GDM1 (cell line): ENCODE measurements around the gene OR51B4.
"Not testable (repeated sequence)": the region's sequence is repeated elsewhere in the genome, so short reads cannot be mapped to it uniquely, and the experiment has no call there.

Experiments
- DNase-seq: peaks from one replicate; lab custom pipeline; 2025; lab: John Stamatoyannopoulos, UW

OR51B4 gene

DNA sequence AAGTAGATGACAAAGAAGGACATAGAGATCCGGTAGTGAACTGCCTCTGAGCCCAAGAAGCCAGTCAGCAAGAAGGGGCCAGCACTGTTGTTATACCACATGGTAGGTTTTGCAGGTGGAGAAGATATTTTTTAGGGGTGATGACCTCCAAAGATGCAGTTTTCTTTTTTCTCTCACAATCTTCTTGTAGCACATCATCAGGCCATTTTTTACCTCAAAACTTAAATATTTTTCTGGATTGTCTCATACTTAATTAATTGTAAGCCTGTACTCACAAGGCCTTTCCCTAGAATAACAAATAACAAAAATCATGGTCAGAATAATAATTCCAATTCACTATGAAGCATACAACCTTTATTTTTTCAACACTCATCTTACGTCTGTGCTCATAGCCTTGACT, at the start of gene OR51B4:
TSS of gene OR51B4 (minus strand) at position 101 of the 400 bp plus-strand sequence. CDS start at position 101, 0 bp downstream.
- DNase-seq = no peak

DNA sequence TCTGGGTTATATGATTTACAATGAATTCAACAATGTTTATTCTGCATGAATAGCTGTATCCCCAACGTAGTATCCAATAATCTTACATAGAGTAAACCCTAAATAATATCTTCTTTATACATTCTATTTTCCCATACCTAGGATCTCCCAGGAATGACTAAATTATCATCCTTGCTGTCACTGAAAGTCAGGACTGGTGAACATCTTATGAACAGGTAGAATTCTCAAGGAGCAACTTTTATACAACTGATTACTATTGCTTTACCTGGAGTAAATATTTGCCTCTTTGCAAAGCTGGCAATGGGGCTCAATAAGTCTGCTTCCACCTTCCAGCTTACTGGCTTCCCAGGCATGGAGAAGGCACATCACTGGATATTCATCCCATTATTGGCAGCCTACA, 49.5 kb upstream of the OR51B4 start, which contains the start of gene OR51B6:
TSS of gene OR51B6 (plus strand) at position 301 of the 400 bp plus-strand sequence. CDS start at position 301, 0 bp downstream.
- no peak for DNase-seq

DNA sequence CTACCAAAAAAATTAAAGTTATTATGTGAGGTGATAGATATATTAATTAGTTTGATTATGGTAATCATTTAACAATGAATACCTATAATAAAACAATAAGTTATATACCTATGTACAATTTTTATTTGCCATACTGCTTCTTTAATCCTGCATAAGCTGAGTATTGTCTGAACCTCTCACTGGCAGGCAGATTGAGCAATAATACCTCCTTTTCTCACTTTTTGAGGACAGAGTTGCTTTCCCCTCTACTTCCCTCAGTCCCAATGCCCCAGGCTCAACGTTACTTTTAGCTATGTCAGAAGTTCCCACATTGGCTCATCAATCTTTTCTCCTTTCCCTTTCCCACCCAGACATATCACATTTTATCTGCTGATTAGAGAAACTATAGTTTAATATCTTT, 47.8 kb upstream of the OR51B4 start:
- DNase-seq = no peak

GRCh38 chr11:5348551-5349194, 46.9 kb upstream of the OR51B4 start:
- DNase-seq = no peak

GRCh38 chr11:5345831-5346230, 44.1 kb upstream of the OR51B4 start:
- no peak for DNase-seq

DNA sequence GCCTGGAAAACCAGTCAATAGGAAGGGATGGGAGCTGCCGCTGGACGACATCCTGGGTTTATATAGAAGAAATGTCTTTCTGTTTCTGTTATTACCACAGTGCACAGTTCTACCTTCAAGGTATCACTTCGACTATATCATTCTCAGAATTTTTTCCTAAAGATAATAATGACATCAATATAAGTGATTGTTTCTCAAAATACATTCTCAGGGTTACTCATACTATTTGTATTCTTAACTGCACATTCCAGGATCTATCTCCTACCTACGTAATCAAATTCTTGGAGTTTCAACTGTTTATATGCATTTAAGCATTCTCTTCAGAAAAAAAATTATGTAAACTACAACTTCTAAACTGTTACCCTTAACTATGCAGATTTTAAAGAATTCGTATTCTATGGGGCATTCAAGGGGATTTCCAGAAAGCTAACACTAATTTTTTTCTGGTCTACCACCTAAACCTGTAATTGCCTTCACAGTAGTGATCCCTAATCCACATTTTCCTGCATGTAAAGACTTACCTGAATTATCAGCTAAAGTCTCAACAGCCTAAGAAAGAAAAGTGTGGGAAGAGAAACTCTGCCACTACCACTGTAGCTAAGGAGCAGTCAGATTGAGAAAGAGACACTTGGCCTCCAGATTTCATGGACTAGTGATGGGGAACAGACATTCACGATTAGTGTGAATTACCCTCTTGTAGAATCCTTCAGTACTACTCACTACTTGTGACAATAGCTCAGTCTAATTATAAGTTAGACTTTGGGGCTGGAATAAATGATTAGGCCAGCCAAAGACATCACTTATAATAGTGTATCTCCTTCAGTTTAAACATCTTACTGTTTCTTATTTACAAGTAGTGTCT, 42.0 kb upstream of the OR51B4 start, which contains the start of gene OR51B5:
TSS of gene OR51B5 (minus strand) at position 51 of the 862 bp plus-strand sequence. CDS start at position 51, 0 bp downstream.
- no peak for DNase-seq

DNA sequence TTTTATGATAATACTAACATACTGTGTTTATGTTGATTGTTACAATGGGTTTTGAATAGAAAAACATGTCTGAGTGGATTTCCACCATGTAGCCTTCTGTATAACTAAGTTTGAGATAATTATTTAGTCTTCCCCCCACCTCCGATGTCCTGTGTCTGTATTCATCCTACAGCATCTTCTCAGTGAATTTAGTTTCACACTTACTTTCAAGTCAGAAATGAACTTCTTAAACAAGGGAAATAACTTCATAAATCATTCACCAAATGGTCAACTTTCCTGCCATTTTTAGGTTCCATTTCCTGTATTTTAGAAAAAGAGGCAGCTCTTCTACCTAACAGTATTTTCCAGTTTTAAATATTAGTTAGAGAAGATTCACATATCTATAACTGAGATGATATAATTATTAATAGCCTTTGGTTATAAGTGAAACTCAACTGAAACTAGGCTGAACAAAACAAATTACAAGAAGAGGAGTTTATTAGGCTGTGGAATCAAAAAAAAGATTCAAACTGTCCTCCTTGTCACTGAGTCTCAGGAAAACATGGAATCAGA, 38.1 kb upstream of the OR51B4 start:
- no peak for DNase-seq

- DNase-seq = not testable (repeated sequence)
These were observed 35.5 kb upstream of the OR51B4 start for GRCh38 chr11:5337253-5337652.

GRCh38 chr11:5336331-5336730, 34.6 kb upstream of the OR51B4 start:
- DNase-seq = no peak

GRCh38 chr11:5335170-5335569, 33.4 kb upstream of the OR51B4 start:
- no peak for DNase-seq

- DNase-seq = no peak
These were observed 22.5 kb upstream of the OR51B4 start, which contains the start of gene OR51B2 for GRCh38 chr11:5324197-5324596. Gene OR51B2 (minus strand): TSS chr11:5324297. CDS start chr11:5324297, 0 bp downstream.

DNA sequence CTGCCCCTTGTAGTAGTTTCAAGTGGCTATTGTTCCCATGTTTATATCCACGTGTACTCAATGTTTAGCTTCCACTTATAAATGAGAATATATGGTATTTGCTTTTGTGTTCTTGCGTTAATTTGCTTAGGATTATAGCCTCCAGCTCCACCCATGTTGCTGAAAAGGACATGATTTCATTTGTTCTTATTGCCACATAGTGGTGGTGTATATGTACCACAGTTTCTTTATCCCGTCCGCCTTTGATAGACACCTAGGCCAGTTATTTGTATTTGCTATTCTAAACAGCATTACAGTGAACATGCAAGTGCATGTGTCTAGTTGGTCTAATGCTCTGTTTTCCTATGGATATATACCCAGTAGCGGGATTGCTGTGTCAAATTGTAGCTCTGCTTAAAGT, 15.5 kb upstream of the OR51B4 start:
- DNase-seq = no peak

DNA sequence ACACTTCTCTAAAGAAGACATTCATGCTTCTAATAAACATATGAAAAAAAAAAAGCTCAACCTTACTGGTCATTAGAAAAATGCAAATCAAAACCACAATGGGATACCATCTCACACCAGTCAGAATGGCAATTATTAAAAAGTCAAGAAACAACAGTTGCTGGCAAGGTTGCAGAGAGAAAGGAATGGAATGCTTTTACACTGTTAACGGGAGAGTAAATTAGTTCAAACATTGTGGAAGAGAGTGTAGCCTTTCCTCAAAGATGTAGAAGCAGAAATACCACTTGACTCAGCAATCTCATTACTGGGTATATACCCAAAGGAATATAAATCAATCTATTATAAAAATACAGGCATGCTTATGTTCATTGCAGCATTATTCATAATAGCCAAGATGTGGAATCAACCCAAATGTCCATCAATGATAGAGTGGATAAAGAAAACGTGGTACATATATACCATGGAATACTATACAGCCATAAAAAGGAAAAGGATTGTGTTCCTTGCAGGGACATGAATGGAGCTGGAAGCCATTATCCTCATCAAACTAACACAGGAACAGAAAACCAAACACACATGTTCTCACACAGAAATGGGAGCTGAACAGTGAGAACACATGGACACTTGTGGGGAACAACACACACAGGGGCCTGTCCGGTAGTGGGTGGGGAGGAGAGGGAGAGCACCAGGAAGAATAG, 11.7 kb upstream of the OR51B4 start:
- DNase-seq = not testable (repeated sequence)

- no peak for DNase-seq
These were observed 8.7 kb upstream of the OR51B4 start for GRCh38 chr11:5310423-5310822.

DNA sequence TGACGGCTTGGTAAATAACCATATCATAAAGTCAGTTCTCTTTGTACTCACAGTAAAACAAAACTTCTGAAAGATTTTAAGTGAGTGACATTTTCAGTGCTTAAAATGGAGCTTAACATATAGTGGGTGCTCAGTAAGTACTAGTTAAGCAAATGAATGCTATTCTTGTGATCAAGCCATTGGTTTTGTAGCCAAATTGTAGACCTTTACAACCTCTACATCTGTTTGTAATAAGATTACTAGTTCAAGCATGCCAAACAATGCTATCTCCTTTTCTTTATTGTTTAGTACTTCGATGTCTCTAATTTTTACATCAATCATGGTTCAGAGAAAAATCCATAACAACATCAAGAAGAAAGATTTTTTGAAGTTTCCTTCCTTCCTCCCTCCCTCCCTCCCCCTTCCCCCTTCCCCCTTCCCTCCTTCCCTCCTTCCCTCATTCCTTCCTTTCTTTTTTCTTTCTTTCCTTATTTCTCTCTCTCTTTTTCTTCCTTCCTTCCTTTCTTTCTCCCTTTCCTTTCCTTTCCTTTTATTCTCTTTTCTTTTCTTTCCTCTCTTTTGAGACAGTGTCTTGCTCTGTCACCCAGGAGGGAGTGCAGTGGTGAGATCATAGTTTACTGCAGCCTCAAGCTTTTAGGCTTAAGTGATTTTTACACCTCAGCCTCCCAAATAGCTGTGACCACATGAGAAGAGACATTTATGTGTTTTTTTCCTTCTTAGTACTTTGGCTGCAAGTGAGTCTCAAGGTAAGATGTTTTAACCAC, 5.7 kb upstream of the OR51B4 start:
- DNase-seq = no peak

- DNase-seq = no peak
These were observed 2.3 kb upstream of the OR51B4 start for GRCh38 chr11:5304046-5304445.

GRCh38 chr11:5303626-5304025, 1.9 kb upstream of the OR51B4 start:
- DNase-seq = no peak

DNA sequence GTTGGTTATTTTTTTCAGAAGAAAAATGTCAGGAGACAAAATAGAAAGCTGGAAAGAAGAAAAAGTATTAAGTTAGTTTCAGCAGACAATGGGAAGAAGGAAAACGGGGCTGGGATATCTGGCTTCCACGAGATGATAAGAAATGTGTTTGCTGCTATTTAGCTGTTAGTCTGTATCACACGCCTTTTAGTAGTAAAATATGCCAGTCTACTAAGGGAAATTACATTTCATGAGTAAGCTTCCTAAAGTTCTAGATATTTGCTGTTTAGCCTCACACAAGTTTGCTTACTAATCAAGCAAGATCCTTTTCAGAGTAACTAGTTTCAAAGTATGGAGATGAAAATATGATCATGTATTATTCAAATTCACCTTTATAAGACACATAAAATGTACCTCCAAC, 1.5 kb downstream of the OR51B4 start:
- no peak for DNase-seq

DNA sequence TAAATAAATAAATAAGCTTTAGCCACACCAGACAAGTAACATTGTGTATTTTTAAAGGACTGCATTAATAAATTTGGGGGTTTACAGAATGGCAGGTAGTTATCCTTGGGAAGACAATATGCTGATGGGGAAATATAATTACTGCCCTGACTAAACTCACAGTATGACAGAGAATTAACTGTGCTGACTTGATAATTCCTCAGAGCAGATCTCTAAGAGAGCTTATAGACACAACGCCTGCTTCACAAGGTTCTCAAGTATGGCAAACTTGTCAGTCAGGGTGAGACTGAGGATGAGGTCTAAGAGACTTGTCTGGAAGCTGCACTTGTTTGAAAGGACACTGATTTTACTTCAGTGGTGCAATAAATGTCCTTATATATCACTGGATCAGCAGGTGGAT, 3.3 kb downstream of the OR51B4 start:
- no peak for DNase-seq

DNA sequence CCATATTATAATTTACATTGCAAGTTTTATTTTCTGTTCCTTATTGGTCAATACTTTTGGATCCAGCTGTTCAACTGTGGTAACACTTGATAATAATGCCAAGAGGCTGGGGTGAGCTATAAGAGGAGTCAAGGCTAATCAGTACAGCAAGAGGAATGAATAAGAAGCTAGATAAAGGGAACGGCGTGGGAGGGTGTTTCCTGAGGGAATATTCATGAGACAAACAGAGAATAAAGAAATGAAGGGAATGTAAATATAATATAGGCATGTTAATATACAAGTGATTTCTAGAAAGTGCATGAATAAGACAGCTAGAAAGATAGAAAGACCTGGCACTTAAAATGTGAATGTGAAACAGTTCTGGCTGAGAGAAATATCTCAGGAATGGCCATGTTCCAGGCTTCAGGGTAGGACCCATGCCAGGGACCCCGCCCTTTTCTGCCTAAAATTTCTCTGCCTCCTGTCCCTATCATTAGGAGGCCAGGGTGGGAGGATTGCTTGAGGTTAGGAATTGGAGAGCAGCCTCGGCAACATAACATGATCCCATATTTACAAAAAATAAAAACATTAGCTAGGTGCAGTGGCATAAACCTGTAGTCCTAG, 3.9 kb downstream of the OR51B4 start:
- DNase-seq = no peak
